BJ (cell line): ENCODE measurements around the gene NPHP4. TPM values are rescaled to one million over a fixed set of nuclear protein-coding genes. Genes with fewer than 3 reads are reported as not detected.

Source experiments
- CTCF ChIA-PET: fragments of 350-600 bp; formaldehyde crosslinking; extraction: SDS; loops from one replicate; lab custom pipeline; 2021; ENCODE audit warnings: antibody characterized with exemption, inconsistent platforms; lab: Yijun Ruan, JAX
- POLR2A ChIA-PET: fragments of 300-600 bp; sonication (Branson Sonifier 250); formaldehyde crosslinking; extraction: SDS; loops from one replicate; lab custom pipeline; 2021; ENCODE audit warnings: antibody characterized with exemption; lab: Charles Lee
- DNase-seq: peaks from one replicate; pipeline ENCODE4 v3.0.0-alpha.2; 2011; ENCODE audit warnings: low read depth
- H3K27me3 ChIP-seq: 2 replicates; pipeline ENCODE4 v1.6.0; 2011; ENCODE audit warnings: low read length; ENCODE audit not compliant: control insufficient read depth, insufficient read depth
- H3K36me3 ChIP-seq: 2 replicates; pipeline ENCODE4 v1.5.1; 2011; ENCODE audit warnings: low read length; ENCODE audit not compliant: control insufficient read depth, insufficient read depth
- H3K4me3 ChIP-seq: 2 replicates; pipeline ENCODE4 v1.5.1; 2011; ENCODE audit warnings: low read depth, mild to moderate bottlenecking, control low read depth, low read length
- CTCF ChIP-seq: IDR thresholded peaks from 2 replicates; pipeline ENCODE4 v1.5.1; 2011; ENCODE audit warnings: low read depth, mild to moderate bottlenecking, control low read depth, inconsistent platforms, low read length, moderate library complexity; ENCODE audit not compliant: insufficient read depth
- polyA plus RNA-seq: library from polyadenylated mRNA; depleted of rRNA; stranded (reverse); fragments of >200 nt; gene quantifications from 2 replicates; pipeline ENCODE4 v1.2.3, GENCODE V29; 2011

Gene NPHP4
- polyA plus RNA-seq, 1 experiment = 4.3 TPM

GRCh38 chr1:5939271-5940170 is 52.7 kb downstream of the NPHP4 start:
- Histone ChIP-seq H3K27me3 (no peaks in the 10 kb centered on the region), H3K4me3 (no peak overlapping the region), H3K36me3 (no peaks in the 10 kb centered on the region)
- TF ChIP-seq CTCF = no peak
- no peak for DNase-seq
- ChIA-PET CTCF (no interaction called here), POLR2A (no interaction called here)

- POLR2A ChIA-PET = no interaction called here
- DNase-seq = peak; percentile 42
- no peaks in the 10 kb centered on the region for H3K27me3 ChIP-seq
- CTCF ChIA-PET = interaction anchor here (0.5 kb wide), 1 partner anchor 34 kb away, joined by 4 read pairs; no protein-coding TSS in a partner anchor
- no peak overlapping the region for H3K4me3 ChIP-seq
- no peak for TF ChIP-seq CTCF
- H3K36me3 ChIP-seq = no peaks in the 10 kb centered on the region
These were observed 54.1 kb downstream of the NPHP4 start for GRCh38 chr1:5938101-5938646.

GRCh38 chr1:5937373-5937857 is 54.8 kb downstream of the NPHP4 start:
- TF ChIP-seq CTCF = no peak
- POLR2A ChIA-PET = no interaction called here
- H3K4me3 ChIP-seq = no peak overlapping the region
- CTCF ChIA-PET = no interaction called here
- no peak for DNase-seq
- no peaks in the 10 kb centered on the region for H3K27me3 ChIP-seq
- H3K36me3 ChIP-seq = no peaks in the 10 kb centered on the region

GRCh38 chr1:5936621-5937372 is 55.4 kb downstream of the NPHP4 start:
- DNase-seq = no peak
- no peak for TF ChIP-seq CTCF
- H3K4me3 ChIP-seq = no peak overlapping the region
- H3K27me3 ChIP-seq = no peaks in the 10 kb centered on the region
- POLR2A ChIA-PET = no interaction called here
- CTCF ChIA-PET = no interaction called here
- H3K36me3 ChIP-seq = no peaks in the 10 kb centered on the region

GRCh38 chr1:5936126-5936525 is 56.1 kb downstream of the NPHP4 start:
- no peak for TF ChIP-seq CTCF
- CTCF ChIA-PET = no interaction called here
- POLR2A ChIA-PET = no interaction called here
- no peak for DNase-seq
- Histone ChIP-seq H3K4me3 (no peak overlapping the region), H3K36me3 (no peaks in the 10 kb centered on the region), H3K27me3 (no peaks in the 10 kb centered on the region)
